Naive thymus-derived CD8-positive, alpha-beta T cell (primary cell): ENCODE measurements around the gene VDR. TPM values are rescaled to one million over a fixed set of nuclear protein-coding genes. Genes with fewer than 3 reads are reported as not detected.

ENCODE experiments used
- ATAC-seq, 2 donors: fragments of 150-1000 bp; cut with Tn5 transposase in 1 of 2; sonication (Bioruptor Pico), chemical (Tn5 transposase) in 1 of 2; 1 replicate in 1 of 2; 2 replicates in 1 of 2; pipeline ENCODE4 v1.10.0; 2021; ENCODE audit warnings: mild to moderate bottlenecking in 2 of 2, moderate library complexity in 2 of 2
- POLR2A ChIA-PET: fragments of 350-600 bp; sonication (Branson Sonifier 250); formaldehyde crosslinking; loops from one replicate; lab custom pipeline; 2021; ENCODE audit warnings: antibody characterized with exemption; lab: Charles Lee
- DNase-seq, 10 donors: peaks; one replicate each; pipeline versions ENCODE4 v3.0.0 to v3.0.0-alpha.2; 2020 to 2022
- H3K27ac Mint-ChIP-seq, 10 donors: one replicate each; pipeline ENCODE4 v1.8.0; 2020 to 2022; ENCODE audit warnings: mild to moderate bottlenecking in 10 of 10, mixed read lengths in 10 of 10, moderate library complexity in 4 of 10, inconsistent platforms in 1 of 10
- H3K27me3 Mint-ChIP-seq, 5 donors: one replicate each; pipeline ENCODE4 v1.8.0; 2021 to 2022; ENCODE audit warnings: mixed read lengths in 5 of 5
- H3K36me3 Mint-ChIP-seq, 3 donors: one replicate each; pipeline ENCODE4 v1.8.0; 2020 to 2022; ENCODE audit warnings: mixed read lengths in 3 of 3, mild to moderate bottlenecking in 2 of 3, inconsistent platforms in 1 of 3
- H3K4me1 Mint-ChIP-seq, 4 donors: one replicate each; pipeline ENCODE4 v1.8.0; 2021 to 2022; ENCODE audit warnings: mixed read lengths in 4 of 4
- H3K4me3 Mint-ChIP-seq, 10 donors: one replicate each; pipeline ENCODE4 v1.8.0; 2020 to 2022; ENCODE audit warnings: mild to moderate bottlenecking in 10 of 10, mixed read lengths in 10 of 10, moderate library complexity in 6 of 10, inconsistent platforms in 1 of 10
- H3K9me3 Mint-ChIP-seq, 9 donors: one replicate each; pipeline ENCODE4 v1.8.0; 2020 to 2022; ENCODE audit warnings: mixed read lengths in 9 of 9, mild to moderate bottlenecking in 3 of 9, inconsistent platforms in 1 of 9, moderate library complexity in 1 of 9
- polyA plus RNA-seq, 3 donors: library from polyadenylated mRNA; unstranded; fragments of 300-500 nt; fragmentation: Illumina TruSeq; gene quantifications; one replicate each; pipeline ENCODE4 v1.2.3, GENCODE V29; 2021
- total RNA-seq, 8 experiments: library from RNA in 2 of 8; stranded (reverse) in 2 of 8; gene quantifications; one replicate each; pipeline ENCODE4 v1.2.3 and lab custom pipeline; 2021 to 2026

Gene VDR
- total and polyA plus RNA-seq, 5 experiments from 2014 or later: 0.49 to 0.73 TPM; not detected in 3

DNA sequence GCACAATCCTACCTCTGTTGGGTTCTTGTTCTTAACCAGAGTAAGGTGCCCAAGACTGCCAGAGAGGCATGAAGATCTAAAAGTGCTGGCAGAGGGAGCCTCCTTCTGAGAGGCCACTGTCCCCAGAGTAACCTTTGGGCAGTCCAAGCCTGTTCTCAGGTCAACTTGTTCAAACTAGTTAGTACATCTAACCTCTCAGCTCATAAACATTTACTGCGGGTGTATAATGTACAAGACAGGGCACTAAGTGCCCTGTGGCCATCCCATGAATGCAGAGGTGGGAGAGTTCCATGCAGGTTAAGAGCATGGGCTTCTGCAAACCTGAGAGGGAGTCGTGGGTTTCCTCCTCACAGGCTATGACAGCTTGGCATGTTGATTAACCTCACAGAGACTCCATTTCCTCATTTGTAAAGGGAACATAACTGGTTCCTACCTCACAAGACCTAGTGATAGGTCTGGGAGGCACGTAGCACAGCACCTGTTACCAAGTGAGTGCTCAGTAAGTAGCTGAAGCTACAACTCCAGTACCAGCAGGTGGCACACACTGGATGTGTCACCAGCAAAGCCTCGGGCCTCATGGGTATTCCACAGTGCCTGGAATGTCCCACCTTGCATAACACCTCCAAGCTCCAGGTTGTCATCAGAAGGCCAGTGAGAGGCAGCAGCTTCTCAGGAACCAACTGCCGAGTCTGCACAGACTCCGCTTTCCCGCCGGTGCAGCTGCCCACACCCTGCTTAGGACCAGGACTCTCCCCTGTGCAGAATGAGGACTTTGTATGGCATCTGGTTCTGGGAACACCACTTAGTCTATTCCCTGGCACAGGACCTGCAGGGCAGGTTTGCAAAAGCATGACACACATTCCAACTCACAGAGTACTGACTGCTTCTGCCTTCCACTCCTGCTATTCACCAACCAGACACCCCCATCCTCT lies 4.4 kb downstream of the VDR start:
- ATAC-seq (no peak), DNase-seq (no peak)
- Mint-ChIP-seq H3K9me3 (no peaks in the 10 kb centered on the region), H3K36me3 (no peaks in the 10 kb centered on the region), H3K27me3 (peaks cover 0 to 17% (median 9%) of the 10 kb centered on the region in 5 donors), H3K27ac (peak overlapping the region in 2 of 10 donors; percentile 41 to 47), H3K4me1 (peaks cover 32 to 64% (median 57%) of the 10 kb centered on the region in 4 donors), H3K4me3 (peak overlapping the region in 8 of 10 donors; percentile 7 to 45 (median 35))
- POLR2A ChIA-PET: no interaction called here

DNA sequence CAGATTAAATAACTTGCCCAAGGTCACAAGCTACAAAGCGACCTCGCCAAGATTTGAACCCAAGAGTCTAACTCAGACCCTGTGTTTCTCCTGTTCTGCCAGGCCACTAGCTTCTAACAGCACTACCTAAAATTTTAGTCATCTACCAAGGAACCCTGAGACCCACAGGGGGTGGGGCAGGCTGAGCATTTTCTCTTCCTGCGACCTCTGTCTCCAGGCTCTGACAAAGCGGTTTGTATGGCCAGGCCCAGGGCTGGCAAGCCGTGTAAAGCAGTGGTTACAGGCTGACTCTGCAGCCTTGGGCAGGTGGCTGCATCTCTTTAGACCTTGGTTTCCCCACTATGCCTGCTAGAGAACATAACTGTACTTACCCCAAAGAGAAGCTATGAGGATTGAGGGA lies 5.3 kb downstream of the VDR start:
- H3K27ac Mint-ChIP-seq: peak overlapping the region in 1 of 10 donors; percentile 63
- no peaks in the 10 kb centered on the region for H3K9me3 Mint-ChIP-seq
- POLR2A ChIA-PET: no interaction called here
- H3K36me3 Mint-ChIP-seq: no peaks in the 10 kb centered on the region
- DNase-seq (no peak), ATAC-seq (no peak)
- peak overlapping the region in 2 of 10 donors; percentile 3 to 30 for H3K4me3 Mint-ChIP-seq
- peaks cover 0 to 16% (median 12%) of the 10 kb centered on the region in 5 donors for H3K27me3 Mint-ChIP-seq
- H3K4me1 Mint-ChIP-seq: peaks cover 29 to 61% (median 51%) of the 10 kb centered on the region in 4 donors

DNA sequence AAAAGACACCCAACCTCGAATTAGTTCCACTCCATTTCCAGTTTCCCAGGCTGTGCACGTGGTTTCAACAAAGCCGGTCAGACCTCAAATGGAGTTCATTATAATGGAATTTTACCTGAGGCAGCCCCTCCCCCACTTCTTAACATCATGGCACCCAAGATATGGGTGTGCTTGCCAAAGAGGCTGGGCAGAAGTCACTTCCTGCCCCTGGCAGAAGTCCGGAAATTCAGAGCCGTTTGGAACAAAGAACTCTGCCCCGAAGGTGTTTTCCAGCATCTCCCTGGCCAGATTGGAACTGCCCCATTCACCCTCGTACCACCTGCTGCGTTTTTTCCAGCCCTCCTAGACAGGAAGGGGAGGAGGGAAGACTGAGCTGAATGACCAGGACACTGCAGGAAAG lies 8.2 kb downstream of the VDR start:
- Mint-ChIP-seq H3K27me3 (peaks cover 0 to 32% (median 10%) of the 10 kb centered on the region in 5 donors), H3K9me3 (no peaks in the 10 kb centered on the region), H3K27ac (no peak overlapping the region), H3K36me3 (no peaks in the 10 kb centered on the region), H3K4me3 (no peak overlapping the region), H3K4me1 (peaks cover 17 to 45% (median 30%) of the 10 kb centered on the region in 4 donors)
- ATAC-seq: no peak
- no peak for DNase-seq
- POLR2A ChIA-PET: no interaction called here

DNA sequence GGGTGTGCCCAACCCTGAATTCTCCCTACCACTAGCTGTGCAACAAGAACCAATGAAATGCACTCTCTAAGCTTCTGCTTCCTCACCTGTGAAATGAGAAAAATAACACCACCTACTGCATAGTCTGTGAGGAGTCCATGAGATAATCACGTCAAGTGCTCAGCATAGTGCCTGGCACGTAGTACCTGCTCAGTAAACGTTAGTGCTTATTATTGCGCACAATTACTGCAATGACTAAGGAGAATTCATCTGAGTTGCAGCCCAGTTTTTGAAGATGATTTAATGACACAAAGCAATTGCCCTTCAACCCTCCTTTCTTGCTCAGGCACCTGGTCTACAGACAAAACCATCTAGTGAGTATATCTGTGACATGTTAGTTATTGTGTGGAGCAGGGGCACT lies 8.8 kb downstream of the VDR start:
- Mint-ChIP-seq H3K27ac (no peak overlapping the region), H3K9me3 (no peaks in the 10 kb centered on the region), H3K4me3 (no peak overlapping the region), H3K36me3 (no peaks in the 10 kb centered on the region), H3K4me1 (peaks cover 11 to 41% (median 24%) of the 10 kb centered on the region in 4 donors), H3K27me3 (peaks cover 0 to 32% (median 10%) of the 10 kb centered on the region in 5 donors)
- ATAC-seq (no peak), DNase-seq (no peak)
- POLR2A ChIA-PET: interaction anchor here (0.7 kb wide), 1 partner anchor 10 kb away, joined by 3 read pairs; no protein-coding TSS in a partner anchor

DNA sequence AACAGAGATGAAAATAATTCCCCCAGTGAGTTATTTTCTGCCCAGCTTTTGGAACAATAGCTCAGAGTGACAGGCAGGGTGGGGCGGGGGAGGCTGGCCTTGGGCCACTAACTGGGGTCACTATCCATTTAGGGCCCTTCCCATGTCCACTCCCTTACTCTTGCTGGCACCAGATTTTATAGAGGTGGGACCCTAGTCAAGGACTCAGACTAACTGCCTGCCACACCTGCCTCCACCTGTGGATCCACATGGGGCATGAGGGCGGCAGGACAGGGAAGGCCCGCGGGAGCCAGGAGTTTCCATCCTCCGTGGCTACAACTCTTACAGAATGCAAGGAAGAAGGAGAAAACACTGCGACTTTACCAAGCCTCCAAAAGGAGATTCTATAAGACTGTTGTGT lies 10.1 kb downstream of the VDR start:
- POLR2A ChIA-PET: no interaction called here
- no peak for DNase-seq
- no peak for ATAC-seq
- H3K9me3 Mint-ChIP-seq: no peaks in the 10 kb centered on the region
- no peak overlapping the region for H3K27ac Mint-ChIP-seq
- peaks cover 0 to 32% (median 10%) of the 10 kb centered on the region in 5 donors for H3K27me3 Mint-ChIP-seq
- no peaks in the 10 kb centered on the region for H3K36me3 Mint-ChIP-seq
- H3K4me3 Mint-ChIP-seq: no peak overlapping the region
- H3K4me1 Mint-ChIP-seq: peaks cover 3 to 28% (median 12%) of the 10 kb centered on the region in 4 donors

DNA sequence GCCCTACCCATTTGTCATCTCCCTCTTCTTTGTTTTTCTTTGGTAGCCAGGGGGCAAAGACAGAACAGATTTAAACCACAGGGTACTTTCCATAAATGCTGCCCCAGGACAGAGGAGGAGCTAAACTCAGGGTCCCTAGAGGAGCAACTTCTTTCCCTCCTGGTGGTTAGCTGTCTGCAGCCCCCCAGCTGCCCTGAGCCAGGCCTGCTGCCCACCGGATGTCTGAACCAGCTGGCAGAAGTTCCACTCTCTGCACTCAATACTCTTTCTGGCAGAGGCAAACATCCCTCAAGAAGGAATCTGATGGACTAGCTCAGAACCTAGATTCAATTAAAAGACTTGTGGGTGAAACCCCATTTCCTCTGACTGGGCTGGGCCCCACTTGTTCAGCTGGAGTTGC lies 10.7 kb downstream of the VDR start:
- Mint-ChIP-seq H3K9me3 (no peaks in the 10 kb centered on the region), H3K27ac (no peak overlapping the region), H3K4me3 (no peak overlapping the region), H3K36me3 (no peaks in the 10 kb centered on the region), H3K27me3 (peaks cover 0 to 32% (median 10%) of the 10 kb centered on the region in 5 donors), H3K4me1 (peaks cover 0 to 30% (median 9%) of the 10 kb centered on the region in 4 donors)
- POLR2A ChIA-PET: interaction anchor here (1.1 kb wide), 1 partner anchor 713 kb away, joined by 3 read pairs; no protein-coding TSS in a partner anchor
- DNase-seq (no peak), ATAC-seq (no peak)

DNA sequence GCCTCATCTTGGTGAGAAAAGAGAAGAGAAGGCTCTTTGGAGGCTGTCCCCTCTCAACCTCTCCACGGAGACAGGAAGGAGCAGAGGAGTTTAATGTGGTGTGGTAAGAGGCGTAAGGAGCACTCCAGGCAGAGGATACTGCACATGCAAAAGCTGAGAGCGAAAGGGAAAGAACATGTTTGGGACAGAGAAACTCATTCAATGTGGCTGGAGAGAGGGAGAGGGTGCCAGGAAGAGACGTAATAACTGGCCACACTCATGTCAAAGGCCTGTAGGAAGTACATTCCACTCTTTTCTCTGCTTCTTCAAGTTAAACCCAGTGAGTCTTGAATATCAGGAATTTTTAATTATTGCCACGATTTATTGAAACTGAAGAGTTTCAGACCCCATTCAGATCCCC lies 12.0 kb downstream of the VDR start:
- POLR2A ChIA-PET: no interaction called here
- no peak for ATAC-seq
- peak overlapping the region in 1 of 10 donors; percentile 49 for H3K27ac Mint-ChIP-seq
- H3K9me3 Mint-ChIP-seq: no peaks in the 10 kb centered on the region
- no peak overlapping the region for H3K4me3 Mint-ChIP-seq
- peaks cover 0 to 35% (median 8%) of the 10 kb centered on the region in 4 donors for H3K4me1 Mint-ChIP-seq
- peaks cover 0 to 32% (median 10%) of the 10 kb centered on the region in 5 donors for H3K27me3 Mint-ChIP-seq
- DNase-seq: no peak
- no peaks in the 10 kb centered on the region for H3K36me3 Mint-ChIP-seq

DNA sequence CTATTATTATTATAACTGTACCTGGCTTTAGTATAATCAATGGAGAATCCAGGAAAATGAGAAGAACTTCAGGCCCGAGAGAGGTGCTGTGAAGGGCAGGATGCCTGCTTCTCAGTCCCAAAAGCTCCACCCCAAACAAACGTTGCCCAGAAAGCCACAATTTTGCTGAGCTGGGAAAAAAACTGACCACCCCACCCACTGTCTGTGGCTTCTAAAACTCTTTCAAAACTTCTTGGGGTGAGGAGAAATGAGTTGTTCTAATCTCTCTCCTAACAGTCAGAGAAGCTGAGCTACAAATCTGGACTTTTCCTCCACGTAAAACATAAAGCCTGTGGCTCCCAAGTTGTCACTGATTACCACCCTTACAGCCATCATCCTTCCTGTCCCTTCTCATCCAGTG lies 13.4 kb downstream of the VDR start:
- POLR2A ChIA-PET: no interaction called here
- ATAC-seq (no peak), DNase-seq (no peak)
- peaks cover 0 to 32% (median 10%) of the 10 kb centered on the region in 5 donors for H3K27me3 Mint-ChIP-seq
- no peaks in the 10 kb centered on the region for H3K9me3 Mint-ChIP-seq
- H3K4me3 Mint-ChIP-seq: no peak overlapping the region
- H3K36me3 Mint-ChIP-seq: no peaks in the 10 kb centered on the region
- H3K4me1 Mint-ChIP-seq: peaks cover 2 to 35% (median 8%) of the 10 kb centered on the region in 4 donors
- H3K27ac Mint-ChIP-seq: no peak overlapping the region

DNA sequence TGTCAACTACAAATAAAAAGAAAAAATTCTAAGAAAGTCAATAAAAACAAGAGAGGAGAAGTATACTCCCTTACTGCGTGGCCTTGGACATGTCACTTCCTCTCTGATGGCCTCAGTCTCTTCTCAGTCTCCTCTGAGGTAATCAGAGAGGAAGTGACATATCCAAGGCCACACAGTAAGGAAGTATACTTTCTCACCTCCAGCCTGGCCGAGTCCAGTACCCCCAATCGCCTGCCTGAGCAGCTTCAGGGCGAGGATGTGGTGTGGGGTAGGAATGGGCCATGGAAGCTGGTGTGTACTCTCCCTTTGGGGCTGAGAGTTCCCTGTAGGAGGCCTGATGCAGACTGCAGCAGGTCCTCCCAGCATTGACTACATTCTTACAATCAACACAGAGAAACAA lies 15.8 kb downstream of the VDR start:
- peak overlapping the region in 1 of 10 donors; percentile 57 for H3K27ac Mint-ChIP-seq
- peak overlapping the region in 1 of 10 donors; percentile 19 for H3K4me3 Mint-ChIP-seq
- peaks cover 12 to 49% (median 21%) of the 10 kb centered on the region in 4 donors for H3K4me1 Mint-ChIP-seq
- no peaks in the 10 kb centered on the region for H3K9me3 Mint-ChIP-seq
- ATAC-seq: peak in 1 of 2 donors; percentile 34
- peaks cover 0 to 14% (median 5%) of the 10 kb centered on the region in 5 donors for H3K27me3 Mint-ChIP-seq
- no peaks in the 10 kb centered on the region for H3K36me3 Mint-ChIP-seq
- POLR2A ChIA-PET: interaction anchor here (0.6 to 1.4 kb wide), 2 partner anchors 183 to 267 kb away, joined by 3 read pairs; partner anchors contain the start of gene RPAP3
- no peak for DNase-seq

DNA sequence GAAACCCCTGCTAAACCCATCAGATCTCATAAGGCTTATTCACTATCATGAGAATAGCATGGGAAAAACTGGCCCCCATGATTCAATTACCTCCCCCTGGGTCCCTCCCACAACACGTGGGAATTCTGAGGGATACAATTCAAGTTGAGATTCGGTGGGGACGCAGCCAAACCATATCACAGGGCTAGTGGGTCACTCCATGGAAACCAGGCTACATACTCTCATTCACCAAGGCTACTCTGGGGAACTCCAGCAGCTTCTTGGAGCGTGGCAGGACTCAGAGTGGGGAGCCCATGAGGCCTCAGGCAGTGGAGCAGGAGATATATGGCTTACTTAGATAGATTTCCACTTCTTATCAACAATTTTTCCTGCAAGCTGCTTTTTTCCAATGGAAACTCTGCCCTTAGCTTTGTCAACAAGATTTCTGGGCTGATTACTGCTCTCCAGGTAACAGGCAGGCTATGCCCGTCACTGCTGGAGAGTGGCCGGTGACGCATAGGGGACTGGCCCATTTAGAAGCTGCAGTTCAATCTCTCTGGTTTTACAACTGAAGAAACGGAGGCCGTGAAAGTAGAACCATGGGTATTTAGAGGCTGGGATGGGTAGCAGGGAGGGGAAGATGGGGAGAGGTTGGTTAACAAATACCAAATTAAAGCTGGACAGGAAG lies 16.5 kb downstream of the VDR start:
- Mint-ChIP-seq H3K9me3 (no peaks in the 10 kb centered on the region), H3K4me1 (peaks cover 16 to 52% (median 28%) of the 10 kb centered on the region in 4 donors), H3K36me3 (no peaks in the 10 kb centered on the region), H3K27ac (peak overlapping the region in 4 of 10 donors; percentile 11 to 82 (median 20)), H3K4me3 (no peak overlapping the region), H3K27me3 (peaks cover 0 to 9% (median 4%) of the 10 kb centered on the region in 5 donors)
- POLR2A ChIA-PET: interaction anchor here (1.4 kb wide), 1 partner anchor 182 kb away, joined by 3 read pairs; the partner anchor contains the start of gene RPAP3
- DNase-seq (no peak), ATAC-seq (no peak)

DNA sequence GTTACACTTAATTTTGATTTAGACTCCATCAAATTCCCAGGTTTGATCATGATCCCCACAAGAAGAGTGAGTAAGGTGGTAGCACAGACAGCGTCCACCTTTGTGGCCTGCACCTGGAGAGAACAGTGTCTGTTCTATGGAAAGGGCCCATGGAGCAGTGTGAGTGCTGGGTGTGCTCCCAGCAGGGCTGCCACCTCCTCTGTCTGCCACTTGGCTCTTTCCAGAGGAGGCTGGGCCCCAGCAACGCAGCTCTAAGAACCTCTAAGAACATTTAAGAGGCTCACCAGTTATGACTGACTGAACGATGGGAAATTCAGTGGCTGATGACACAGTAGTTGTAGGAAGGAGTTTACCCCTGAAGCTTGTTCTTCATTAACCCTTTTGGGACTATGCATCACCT lies 17.3 kb downstream of the VDR start:
- DNase-seq (no peak), ATAC-seq (no peak)
- peaks cover 23 to 53% (median 36%) of the 10 kb centered on the region in 4 donors for H3K4me1 Mint-ChIP-seq
- peak overlapping the region in 1 of 10 donors; percentile 71 for H3K27ac Mint-ChIP-seq
- no peaks in the 10 kb centered on the region for H3K36me3 Mint-ChIP-seq
- POLR2A ChIA-PET: interaction anchor here (1.4 kb wide), 1 partner anchor 182 kb away, joined by 3 read pairs; the partner anchor contains the start of gene RPAP3
- H3K27me3 Mint-ChIP-seq: peaks cover 0 to 3% (median 0%) of the 10 kb centered on the region in 5 donors
- H3K4me3 Mint-ChIP-seq: no peak overlapping the region
- no peaks in the 10 kb centered on the region for H3K9me3 Mint-ChIP-seq

DNA sequence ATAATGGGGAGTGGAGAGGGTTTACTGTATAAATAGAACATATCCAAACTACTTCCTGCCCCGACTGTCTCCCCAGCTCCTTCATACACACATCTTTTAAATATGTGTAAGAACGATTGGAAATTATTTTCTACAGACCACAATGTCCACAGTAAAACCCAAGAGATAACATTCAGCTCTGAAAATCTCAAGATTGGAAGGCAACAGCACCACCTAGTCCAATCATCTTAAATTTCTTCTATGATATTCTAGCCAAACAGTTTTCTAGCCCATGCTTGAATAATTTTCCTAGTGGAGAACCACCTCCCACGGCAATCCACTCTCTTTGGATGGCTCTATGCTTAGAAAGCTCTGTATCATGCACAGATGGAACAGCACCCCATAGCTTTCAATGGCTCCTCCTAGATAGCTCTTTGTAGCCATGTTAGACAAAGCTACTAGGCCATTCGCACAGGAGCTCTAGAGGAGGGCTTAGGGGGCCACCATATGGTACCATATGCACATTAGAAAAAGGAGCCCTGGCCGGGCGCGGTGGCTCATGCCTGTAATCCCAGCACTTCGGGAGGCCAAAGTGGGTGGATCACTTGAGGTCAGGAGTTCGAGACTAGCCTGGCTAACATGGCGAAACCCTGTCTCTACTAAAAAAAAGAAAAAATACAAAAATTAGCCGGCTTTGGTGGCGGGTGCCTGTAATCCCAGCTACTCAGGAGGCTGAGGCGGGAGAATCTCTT lies 18.1 kb downstream of the VDR start:
- POLR2A ChIA-PET: interaction anchor here (1.4 kb wide), 1 partner anchor 19 kb away, joined by 4 read pairs; the partner anchor contains the start of gene VDR
- DNase-seq (no peak), ATAC-seq (no peak)
- H3K27me3 Mint-ChIP-seq: peaks cover 0 to 2% (median 0%) of the 10 kb centered on the region in 5 donors
- H3K9me3 Mint-ChIP-seq: no peaks in the 10 kb centered on the region
- H3K4me3 Mint-ChIP-seq: no peak overlapping the region
- no peaks in the 10 kb centered on the region for H3K36me3 Mint-ChIP-seq
- peaks cover 28 to 57% (median 44%) of the 10 kb centered on the region in 4 donors for H3K4me1 Mint-ChIP-seq
- H3K27ac Mint-ChIP-seq: peak overlapping the region in 3 of 10 donors; percentile 5 to 40 (median 15)
